Thyroid gland (tissue), 4 donors: Measurements from ENCODE around the gene BRIP1.

Experiments
- POLR2A ChIP-seq, 2 donors: fragments of 450-650 bp; IDR thresholded peaks; one replicate each; pipeline ENCODE4 v1.6.1; 2017; ENCODE audit warnings: antibody characterized with exemption in 2 of 2, mild to moderate bottlenecking in 2 of 2, moderate library complexity in 1 of 2
- TF ChIP-seq, protein P1 (sequence below), 6 experiments: fragments of 200-600 bp in 3 of 6; fragments of 450-650 bp in 3 of 6; sonication (generic) in 3 of 6; IDR thresholded peaks; one replicate each; pipeline ENCODE4 v1.5.1; 2016 to 2019; ENCODE audit warnings: antibody characterized with exemption in 6 of 6, mild to moderate bottlenecking in 2 of 6, inconsistent platforms in 1 of 6, moderate library complexity in 1 of 6

DNA sequence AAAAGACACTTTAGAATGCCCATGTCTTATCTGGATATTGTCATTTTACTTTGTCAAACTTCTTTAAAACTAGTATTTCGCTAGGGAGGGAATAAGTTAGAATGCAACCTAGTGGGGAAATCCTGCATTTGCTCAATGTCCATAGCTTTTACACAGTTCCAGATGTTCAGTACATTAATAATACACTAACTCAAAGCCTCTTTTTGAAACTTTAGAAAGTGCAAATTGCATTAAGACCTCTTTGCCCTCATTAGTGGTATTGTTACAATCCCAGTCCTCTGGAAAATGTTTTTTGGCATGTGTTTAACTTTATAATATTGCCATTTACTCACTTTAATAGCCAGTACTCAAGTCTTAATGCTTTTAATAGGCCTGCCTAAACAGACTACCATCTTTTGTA is 106.8 kb downstream of the BRIP1 start:
- TF ChIP-seq, protein P1, sequence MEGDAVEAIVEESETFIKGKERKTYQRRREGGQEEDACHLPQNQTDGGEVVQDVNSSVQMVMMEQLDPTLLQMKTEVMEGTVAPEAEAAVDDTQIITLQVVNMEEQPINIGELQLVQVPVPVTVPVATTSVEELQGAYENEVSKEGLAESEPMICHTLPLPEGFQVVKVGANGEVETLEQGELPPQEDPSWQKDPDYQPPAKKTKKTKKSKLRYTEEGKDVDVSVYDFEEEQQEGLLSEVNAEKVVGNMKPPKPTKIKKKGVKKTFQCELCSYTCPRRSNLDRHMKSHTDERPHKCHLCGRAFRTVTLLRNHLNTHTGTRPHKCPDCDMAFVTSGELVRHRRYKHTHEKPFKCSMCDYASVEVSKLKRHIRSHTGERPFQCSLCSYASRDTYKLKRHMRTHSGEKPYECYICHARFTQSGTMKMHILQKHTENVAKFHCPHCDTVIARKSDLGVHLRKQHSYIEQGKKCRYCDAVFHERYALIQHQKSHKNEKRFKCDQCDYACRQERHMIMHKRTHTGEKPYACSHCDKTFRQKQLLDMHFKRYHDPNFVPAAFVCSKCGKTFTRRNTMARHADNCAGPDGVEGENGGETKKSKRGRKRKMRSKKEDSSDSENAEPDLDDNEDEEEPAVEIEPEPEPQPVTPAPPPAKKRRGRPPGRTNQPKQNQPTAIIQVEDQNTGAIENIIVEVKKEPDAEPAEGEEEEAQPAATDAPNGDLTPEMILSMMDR (IDR thresholded peaks at IDR 0.05): no peak
- no peak for TF ChIP-seq POLR2A (IDR thresholded peaks at IDR 0.05)
